ENCODE measurements around the gene WDPCP.

The WDPCP gene

DNA sequence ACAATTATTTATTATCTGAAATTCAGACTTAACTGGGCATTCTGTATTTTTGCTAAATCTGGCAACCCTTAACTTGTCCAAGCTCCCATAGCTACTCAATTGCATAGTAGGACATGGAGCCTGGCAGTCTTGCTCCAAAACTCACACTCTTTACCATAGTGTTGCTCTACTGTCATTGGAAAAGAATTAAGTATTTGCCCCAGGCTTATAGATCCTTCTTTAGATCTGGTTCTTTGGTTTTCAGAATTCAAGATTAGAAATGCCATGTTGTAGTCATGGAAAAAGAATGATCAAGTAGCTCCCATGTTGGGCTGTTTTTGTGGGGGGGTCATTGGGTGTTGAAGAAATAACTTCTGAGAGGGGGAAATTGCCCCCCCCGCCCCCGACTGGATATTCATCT, 240.9 kb downstream of the WDPCP start:
- no peak overlapping the region for H3K27ac ChIP-seq
- no peak for TF ChIP-seq ZFX (IDR thresholded peaks at IDR 0.05)
- TF ChIP-seq, protein P1, sequence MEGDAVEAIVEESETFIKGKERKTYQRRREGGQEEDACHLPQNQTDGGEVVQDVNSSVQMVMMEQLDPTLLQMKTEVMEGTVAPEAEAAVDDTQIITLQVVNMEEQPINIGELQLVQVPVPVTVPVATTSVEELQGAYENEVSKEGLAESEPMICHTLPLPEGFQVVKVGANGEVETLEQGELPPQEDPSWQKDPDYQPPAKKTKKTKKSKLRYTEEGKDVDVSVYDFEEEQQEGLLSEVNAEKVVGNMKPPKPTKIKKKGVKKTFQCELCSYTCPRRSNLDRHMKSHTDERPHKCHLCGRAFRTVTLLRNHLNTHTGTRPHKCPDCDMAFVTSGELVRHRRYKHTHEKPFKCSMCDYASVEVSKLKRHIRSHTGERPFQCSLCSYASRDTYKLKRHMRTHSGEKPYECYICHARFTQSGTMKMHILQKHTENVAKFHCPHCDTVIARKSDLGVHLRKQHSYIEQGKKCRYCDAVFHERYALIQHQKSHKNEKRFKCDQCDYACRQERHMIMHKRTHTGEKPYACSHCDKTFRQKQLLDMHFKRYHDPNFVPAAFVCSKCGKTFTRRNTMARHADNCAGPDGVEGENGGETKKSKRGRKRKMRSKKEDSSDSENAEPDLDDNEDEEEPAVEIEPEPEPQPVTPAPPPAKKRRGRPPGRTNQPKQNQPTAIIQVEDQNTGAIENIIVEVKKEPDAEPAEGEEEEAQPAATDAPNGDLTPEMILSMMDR (conservative IDR thresholded peaks at IDR 0.05): no peak

DNA sequence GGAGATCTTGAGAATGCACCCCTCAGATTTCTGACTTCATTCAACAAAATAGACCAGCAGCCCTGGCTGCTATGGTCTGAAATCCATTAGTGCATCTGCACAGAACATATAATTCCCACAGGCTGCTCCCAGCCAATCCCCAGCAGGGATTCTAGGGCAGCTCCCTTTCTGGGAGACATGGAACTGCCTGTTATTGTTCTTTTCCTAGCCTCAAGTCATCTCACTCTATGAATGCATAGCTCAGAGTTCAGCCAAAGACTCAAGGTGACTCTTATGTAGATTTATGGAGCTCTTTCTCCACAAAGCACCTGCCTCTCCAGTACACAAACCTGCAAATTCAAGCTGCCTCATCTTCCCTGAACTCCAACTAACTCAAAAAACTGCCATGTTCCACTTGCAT, 241.9 kb downstream of the WDPCP start:
- no peak overlapping the region for H3K27ac ChIP-seq
- no peak for TF ChIP-seq ZFX (IDR thresholded peaks at IDR 0.05)
- TF ChIP-seq, protein P1 (conservative IDR thresholded peaks at IDR 0.05): no peak

DNA sequence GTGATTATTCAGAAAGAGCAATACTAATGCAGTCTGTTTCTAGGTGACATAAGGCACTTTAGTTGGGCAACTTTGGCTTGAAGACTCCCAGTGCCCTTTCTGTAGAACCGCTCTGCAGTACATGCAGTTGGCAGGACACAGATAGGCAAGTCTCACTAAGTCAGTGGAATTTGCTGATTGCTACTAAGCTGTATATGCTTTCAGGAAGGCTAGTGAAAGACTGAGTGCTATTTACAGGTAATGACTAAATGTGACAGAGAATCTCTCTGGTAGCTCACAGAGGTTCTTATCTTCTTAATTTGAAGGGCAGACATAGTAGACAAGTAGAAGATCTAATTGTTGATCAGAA, 243.0 kb downstream of the WDPCP start:
- TF ChIP-seq, protein P1 (conservative IDR thresholded peaks at IDR 0.05): no peak
- no peak for TF ChIP-seq ZFX (IDR thresholded peaks at IDR 0.05)
- no peak overlapping the region for H3K27ac ChIP-seq

DNA sequence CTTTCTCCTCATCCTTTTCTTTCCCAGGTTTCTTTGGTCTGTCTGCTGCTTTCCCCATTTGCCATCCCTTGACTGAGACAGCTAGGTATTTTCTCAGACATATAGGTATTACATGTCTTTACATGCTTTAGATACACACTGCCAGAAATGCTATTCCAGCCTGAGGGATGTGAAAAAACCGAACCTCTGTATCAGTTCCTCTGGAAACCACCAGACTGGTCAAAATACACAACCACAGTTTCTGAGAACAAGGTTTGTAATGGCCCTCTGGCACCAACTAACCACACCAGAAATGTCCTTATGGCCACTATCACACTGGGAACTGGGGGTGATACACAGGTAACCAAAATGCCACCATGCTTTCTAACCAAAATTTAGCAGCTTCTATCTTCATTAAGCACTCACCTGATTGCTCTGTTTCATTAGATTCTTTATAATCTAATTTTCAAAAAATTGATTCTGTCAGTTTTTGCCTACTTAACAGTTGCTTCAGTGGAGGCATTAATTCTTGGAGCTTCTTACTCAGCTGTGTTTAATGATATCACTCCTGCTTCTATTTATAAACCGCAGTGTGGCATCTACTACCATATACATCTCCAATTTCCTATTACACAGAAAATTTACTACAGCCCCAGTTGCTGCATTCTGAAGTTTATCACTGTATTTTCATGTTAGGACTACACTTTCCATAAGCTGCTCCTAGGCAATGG, 243.5 kb downstream of the WDPCP start:
- no peak overlapping the region for H3K27ac ChIP-seq
- TF ChIP-seq, protein P1 (conservative IDR thresholded peaks at IDR 0.05): no peak

DNA sequence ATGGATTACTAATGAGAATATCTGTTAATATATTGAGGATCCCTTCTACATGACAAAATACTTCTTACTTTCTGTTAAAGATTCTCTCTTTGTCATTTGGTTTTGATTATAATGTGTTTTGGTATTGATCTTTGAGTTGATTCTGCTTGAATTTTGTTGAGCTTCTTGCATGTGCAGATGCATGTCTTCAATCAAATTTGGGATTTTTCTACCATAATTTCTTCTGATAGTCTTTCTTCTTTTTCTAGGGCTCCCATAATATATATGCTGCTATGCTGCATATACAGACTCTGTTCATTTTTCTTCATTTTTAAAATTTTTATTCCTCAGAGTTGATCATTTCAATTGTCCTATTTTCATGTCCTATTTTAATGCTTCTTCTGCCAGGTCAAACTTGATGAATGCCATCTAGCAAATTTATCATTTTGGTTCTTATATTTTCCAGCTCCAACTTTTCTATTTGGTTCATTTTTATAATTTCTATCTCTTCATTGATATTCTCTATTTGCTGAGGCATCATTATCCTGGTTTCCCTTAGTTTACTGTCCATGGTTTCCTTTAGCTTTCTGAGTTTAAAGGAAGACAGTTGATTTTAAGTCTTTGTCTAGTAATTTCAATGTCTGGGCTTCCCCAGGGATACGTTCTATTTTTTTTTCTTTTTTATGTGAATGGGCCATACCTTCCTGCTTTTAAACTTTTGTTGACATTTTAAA, 244.7 kb downstream of the WDPCP start:
- no peak for TF ChIP-seq ZFX (IDR thresholded peaks at IDR 0.05)
- TF ChIP-seq, protein P1 (conservative IDR thresholded peaks at IDR 0.05): no peak
- no peak overlapping the region for H3K27ac ChIP-seq

DNA sequence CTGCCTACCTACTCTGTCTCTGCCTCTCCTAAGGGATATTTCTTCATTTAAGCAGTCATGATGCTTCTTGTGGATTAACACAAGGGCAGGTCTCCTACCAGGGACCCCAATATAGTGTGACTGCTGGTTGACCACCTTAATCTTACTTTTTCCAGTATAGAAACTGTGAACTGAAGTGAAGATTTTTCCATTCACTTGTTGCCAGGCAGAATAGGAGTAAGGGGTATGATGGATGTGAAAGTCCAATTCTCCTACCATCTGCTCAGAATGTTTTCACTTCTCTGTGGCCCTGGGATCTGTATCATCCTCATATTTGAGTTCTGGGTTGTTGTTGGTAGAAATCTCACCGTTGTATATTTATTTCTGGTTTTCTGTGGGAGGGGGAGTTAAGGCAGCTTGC, 247.8 kb downstream of the WDPCP start:
- no peak overlapping the region for H3K27ac ChIP-seq

DNA sequence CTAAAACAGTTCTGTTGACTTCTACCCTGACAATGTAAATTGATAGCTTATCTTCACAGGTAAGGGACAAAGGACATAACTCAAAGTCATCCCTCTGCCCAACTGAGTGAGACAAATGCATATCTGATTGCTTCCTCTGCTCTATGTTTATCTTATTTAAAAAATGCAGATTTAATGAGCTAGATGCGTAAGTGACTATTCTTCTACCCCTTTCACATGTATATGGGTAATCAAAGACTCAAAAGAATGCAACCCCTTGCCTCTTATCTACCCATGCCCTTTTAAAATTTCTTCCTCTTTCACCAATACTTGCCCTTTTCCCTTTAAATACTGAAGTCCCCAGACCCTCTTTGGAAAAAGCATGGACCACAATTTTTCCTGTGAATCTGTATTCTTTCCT, 253.4 kb downstream of the WDPCP start:
- H3K27ac ChIP-seq: no peak overlapping the region
- no peak for TF ChIP-seq ZFX (IDR thresholded peaks at IDR 0.05)
- TF ChIP-seq, protein P1 (conservative IDR thresholded peaks at IDR 0.05): no peak

More for the DNA sequence above, 247.8 kb downstream of the WDPCP start:
- TF ChIP-seq ZFX (IDR thresholded peaks at IDR 0.05): no peak
- TF ChIP-seq, protein P1 (conservative IDR thresholded peaks at IDR 0.05): no peak
